GM11168 (cell line): ENCODE data around the gene GAL3ST2.
"Not testable (repeated sequence)": the region's sequence is repeated elsewhere in the genome, so short reads cannot be mapped to it uniquely, and the experiment has no call there.

Source experiments
- in situ Hi-C: fragments of 300-500 bp; cut with MboI; formaldehyde crosslinking; loops from one replicate; pipeline ENCODE4 v1.12.0; 2022; ENCODE audit warnings: low sequenced_read_pairs; ENCODE audit not compliant: unreplicated experiment

Gene GAL3ST2

GRCh38 chr2:241776336-241777169, at the start of gene GAL3ST2:
Gene GAL3ST2, plus strand, starts transcription at chr2:241776822. Its CDS starts 134 bp downstream, at chr2:241776956.
- in situ Hi-C loops = no loop called here

GRCh38 chr2:241728000-241728399, 48.6 kb upstream of the GAL3ST2 start:
- in situ Hi-C loops = no loop called here

- in situ Hi-C loops = no loop called here
These were observed 48.0 kb upstream of the GAL3ST2 start for GRCh38 chr2:241728627-241729026.

- in situ Hi-C loops = no loop called here
These were observed 46.8 kb upstream of the GAL3ST2 start for GRCh38 chr2:241729868-241730267.

- in situ Hi-C loops = no loop called here
These were observed 45.8 kb upstream of the GAL3ST2 start for GRCh38 chr2:241730671-241731293.

- in situ Hi-C loops = not testable (repeated sequence)
These were observed 44.0 kb upstream of the GAL3ST2 start for GRCh38 chr2:241732513-241733186.

GRCh38 chr2:241733391-241734207, 43.0 kb upstream of the GAL3ST2 start:
- in situ Hi-C loops = no loop called here

- in situ Hi-C loops = no loop called here
These were observed 42.5 kb upstream of the GAL3ST2 start for GRCh38 chr2:241734208-241734466.

GRCh38 chr2:241734467-241735208, 42.0 kb upstream of the GAL3ST2 start, which contains the start of gene D2HGDH:
Gene D2HGDH, plus strand, starts transcription at chr2:241734630. Its CDS starts 595 bp downstream, at chr2:241735225.
- in situ Hi-C loops = no loop called here

GRCh38 chr2:241736111-241736510, 40.5 kb upstream of the GAL3ST2 start:
- in situ Hi-C loops = no loop called here

- in situ Hi-C loops = no loop called here
These were observed 38.5 kb upstream of the GAL3ST2 start for GRCh38 chr2:241738040-241738686.

- in situ Hi-C loops = no loop called here
These were observed 37.4 kb upstream of the GAL3ST2 start for GRCh38 chr2:241739177-241739576.

- in situ Hi-C loops = loop anchor here (10.0 kb wide), 1 partner anchor 55 kb away; no protein-coding TSS in a partner anchor
These were observed 37.0 kb upstream of the GAL3ST2 start for GRCh38 chr2:241739651-241740050.

GRCh38 chr2:241741016-241741415, 35.6 kb upstream of the GAL3ST2 start:
- in situ Hi-C loops = loop anchor here (10.0 kb wide), 1 partner anchor 54 kb away; no protein-coding TSS in a partner anchor

GRCh38 chr2:241742320-241742939, 34.2 kb upstream of the GAL3ST2 start:
- in situ Hi-C loops = loop anchor here (10.0 kb wide), 1 partner anchor 52 kb away; no protein-coding TSS in a partner anchor

GRCh38 chr2:241743008-241743407, 33.6 kb upstream of the GAL3ST2 start:
- in situ Hi-C loops = loop anchor here (10.0 kb wide), 1 partner anchor 52 kb away; no protein-coding TSS in a partner anchor

- in situ Hi-C loops = loop anchor here (10.0 kb wide), 1 partner anchor 51 kb away; no protein-coding TSS in a partner anchor
These were observed 33.0 kb upstream of the GAL3ST2 start for GRCh38 chr2:241743620-241744019.

- in situ Hi-C loops = loop anchor here (10.0 kb wide), 1 partner anchor 51 kb away; no protein-coding TSS in a partner anchor
These were observed 32.4 kb upstream of the GAL3ST2 start for GRCh38 chr2:241744028-241744754.
